Activated T-cell treated with anti-CD3 and anti-CD28 coated beads, Interleukin-2, amount 50 U/mL, for 4 hours (primary cell): Measurements from ENCODE around the gene LRRFIP1. TPM values are rescaled to one million over a fixed set of nuclear protein-coding genes. Genes with fewer than 3 reads are reported as not detected.
"Not testable (repeated sequence)": the region's sequence is repeated elsewhere in the genome, so short reads cannot be mapped to it uniquely, and the experiment has no call there.

Source experiments
- ATAC-seq, 2 donors: fragments of 200-7000 bp; cut with Tn5 transposase; one replicate each; pipeline ENCODE4 v1.10.0; 2021
- DNase-seq: peaks from one replicate; pipeline ENCODE4 v3.0.0-alpha.2; 2020
- H3K27me3 Mint-ChIP-seq: one replicate; pipeline ENCODE4 v1.8.0; 2021; ENCODE audit warnings: low read depth, mixed read lengths
- H3K36me3 Mint-ChIP-seq: one replicate; pipeline ENCODE4 v1.8.0; 2022; ENCODE audit warnings: mixed read lengths; ENCODE audit not compliant: insufficient read depth
- H3K4me1 Mint-ChIP-seq: one replicate; pipeline ENCODE4 v1.8.0; 2021; ENCODE audit warnings: low read depth, mixed read lengths
- H3K4me3 Mint-ChIP-seq: one replicate; pipeline ENCODE4 v1.8.0; 2021; ENCODE audit warnings: mild to moderate bottlenecking, moderate library complexity, mixed read lengths
- H3K9me3 Mint-ChIP-seq: one replicate; pipeline ENCODE4 v1.8.0; 2021; ENCODE audit warnings: mixed read lengths
- total RNA-seq, 3 donors: library from RNA; stranded (reverse); gene quantifications; one replicate each; pipeline ENCODE4 v1.2.1, GENCODE V29; 2021

Gene LRRFIP1
- total RNA-seq, 3 donors from 2014 or later = 160 to 203 (median 169) TPM

GRCh38 chr2:237774811-237775553 is 147.6 kb downstream of the LRRFIP1 start:
- Mint-ChIP-seq H3K4me1 (no peaks in the 10 kb centered on the region), H3K27me3 (no peaks in the 10 kb centered on the region), H3K4me3 (no peak overlapping the region), H3K9me3 (no peaks in the 10 kb centered on the region), H3K36me3 (peaks cover 62% of the 10 kb centered on the region)
- peak; percentile 20 for DNase-seq
- peak; percentile 78 to 85 for ATAC-seq

- no peaks in the 10 kb centered on the region for H3K27me3 Mint-ChIP-seq
- peaks cover 66% of the 10 kb centered on the region for H3K36me3 Mint-ChIP-seq
- no peaks in the 10 kb centered on the region for H3K4me1 Mint-ChIP-seq
- ATAC-seq = no peak
- DNase-seq = no peak
- no peak overlapping the region for H3K4me3 Mint-ChIP-seq
- peaks cover 4% of the 10 kb centered on the region for H3K9me3 Mint-ChIP-seq
These were observed 152.1 kb downstream of the LRRFIP1 start for GRCh38 chr2:237779521-237779920.

- ATAC-seq (no peak), DNase-seq (no peak)
- H3K4me1 Mint-ChIP-seq = no peaks in the 10 kb centered on the region
- no peaks in the 10 kb centered on the region for H3K27me3 Mint-ChIP-seq
- no peak overlapping the region for H3K4me3 Mint-ChIP-seq
- peaks cover 61% of the 10 kb centered on the region for H3K36me3 Mint-ChIP-seq
- H3K9me3 Mint-ChIP-seq = peaks cover 4% of the 10 kb centered on the region
These were observed 154.8 kb downstream of the LRRFIP1 start for GRCh38 chr2:237782181-237782580.

- not testable (repeated sequence) for H3K4me1 Mint-ChIP-seq, H3K4me3 Mint-ChIP-seq, H3K27me3 Mint-ChIP-seq, ATAC-seq, DNase-seq, H3K9me3 Mint-ChIP-seq
- peaks cover 49% of the 10 kb centered on the region for H3K36me3 Mint-ChIP-seq
These were observed 156.3 kb downstream of the LRRFIP1 start for GRCh38 chr2:237783678-237784077.

GRCh38 chr2:237786936-237787335 is 159.5 kb downstream of the LRRFIP1 start:
- no peak for DNase-seq
- no peak for ATAC-seq
- H3K4me1 Mint-ChIP-seq = peaks cover 2% of the 10 kb centered on the region
- H3K36me3 Mint-ChIP-seq = peaks cover 27% of the 10 kb centered on the region
- peaks cover 3% of the 10 kb centered on the region for H3K9me3 Mint-ChIP-seq
- no peaks in the 10 kb centered on the region for H3K27me3 Mint-ChIP-seq
- no peak overlapping the region for H3K4me3 Mint-ChIP-seq

GRCh38 chr2:237790353-237790752 is 163.0 kb downstream of the LRRFIP1 start:
- ATAC-seq = peak; percentile 53 to 62
- Mint-ChIP-seq H3K27me3 (no peaks in the 10 kb centered on the region), H3K4me1 (peaks cover 2% of the 10 kb centered on the region)

GRCh38 chr2:237791977-237792727 is 164.8 kb downstream of the LRRFIP1 start:
- Mint-ChIP-seq H3K9me3 (no peaks in the 10 kb centered on the region), H3K4me1 (peaks cover 2% of the 10 kb centered on the region), H3K27me3 (no peaks in the 10 kb centered on the region), H3K4me3 (no peak overlapping the region), H3K36me3 (peaks cover 5% of the 10 kb centered on the region)
- DNase-seq (no peak), ATAC-seq (no peak)

More at GRCh38 chr2:237790353-237790752, 163.0 kb downstream of the LRRFIP1 start:
- Mint-ChIP-seq H3K9me3 (no peaks in the 10 kb centered on the region), H3K4me3 (no peak overlapping the region), H3K36me3 (peaks cover 14% of the 10 kb centered on the region)
- DNase-seq = no peak

- Mint-ChIP-seq H3K27me3 (no peaks in the 10 kb centered on the region), H3K4me1 (no peaks in the 10 kb centered on the region), H3K9me3 (peaks cover 3% of the 10 kb centered on the region), H3K4me3 (no peak overlapping the region), H3K36me3 (peaks cover 4% of the 10 kb centered on the region)
- DNase-seq = no peak
- no peak for ATAC-seq
These were observed 169.9 kb downstream of the LRRFIP1 start for GRCh38 chr2:237797253-237797652.

GRCh38 chr2:237798236-237799059 is 171.1 kb downstream of the LRRFIP1 start, which contains the start of gene RBM44:
Gene RBM44, plus strand, starts transcription at chr2:237798779. Its CDS starts 14,831 bp downstream, at chr2:237813610.
- ATAC-seq = no peak
- Mint-ChIP-seq H3K27me3 (no peaks in the 10 kb centered on the region), H3K36me3 (peaks cover 4% of the 10 kb centered on the region), H3K4me3 (no peak within 1 kb of the TSS), H3K4me1 (no peaks in the 10 kb centered on the region), H3K9me3 (peaks cover 3% of the 10 kb centered on the region)
- no peak for DNase-seq

- Mint-ChIP-seq H3K36me3 (peaks cover 4% of the 10 kb centered on the region), H3K9me3 (peaks cover 3% of the 10 kb centered on the region), H3K4me1 (no peaks in the 10 kb centered on the region), H3K4me3 (no peak overlapping the region), H3K27me3 (no peaks in the 10 kb centered on the region)
- DNase-seq = no peak
- no peak for ATAC-seq
These were observed 171.7 kb downstream of the LRRFIP1 start for GRCh38 chr2:237799060-237799428.

- H3K36me3 Mint-ChIP-seq = peaks cover 4% of the 10 kb centered on the region
- H3K4me1 Mint-ChIP-seq = no peaks in the 10 kb centered on the region
- no peak overlapping the region for H3K4me3 Mint-ChIP-seq
- H3K27me3 Mint-ChIP-seq = no peaks in the 10 kb centered on the region
- DNase-seq = no peak
- H3K9me3 Mint-ChIP-seq = peaks cover 3% of the 10 kb centered on the region
- no peak for ATAC-seq
These were observed 174.1 kb downstream of the LRRFIP1 start for GRCh38 chr2:237801466-237801865.

- no peak for DNase-seq
- peaks cover 5% of the 10 kb centered on the region for H3K9me3 Mint-ChIP-seq
- no peaks in the 10 kb centered on the region for H3K4me1 Mint-ChIP-seq
- ATAC-seq = no peak
- H3K4me3 Mint-ChIP-seq = no peak overlapping the region
- H3K27me3 Mint-ChIP-seq = no peaks in the 10 kb centered on the region
- H3K36me3 Mint-ChIP-seq = no peaks in the 10 kb centered on the region
These were observed 178.9 kb downstream of the LRRFIP1 start for GRCh38 chr2:237806334-237806733.

GRCh38 chr2:237815637-237816036 is 188.2 kb downstream of the LRRFIP1 start:
- H3K9me3 Mint-ChIP-seq = no peaks in the 10 kb centered on the region
- peaks cover 9% of the 10 kb centered on the region for H3K4me1 Mint-ChIP-seq
- no peaks in the 10 kb centered on the region for H3K27me3 Mint-ChIP-seq
- DNase-seq = no peak
- ATAC-seq = peak; percentile 80
- no peaks in the 10 kb centered on the region for H3K36me3 Mint-ChIP-seq
- H3K4me3 Mint-ChIP-seq = no peak overlapping the region

- peaks cover 9% of the 10 kb centered on the region for H3K4me1 Mint-ChIP-seq
- ATAC-seq = no peak
- no peaks in the 10 kb centered on the region for H3K9me3 Mint-ChIP-seq
- no peak for DNase-seq
- H3K36me3 Mint-ChIP-seq = no peaks in the 10 kb centered on the region
- H3K4me3 Mint-ChIP-seq = no peak overlapping the region
- H3K27me3 Mint-ChIP-seq = no peaks in the 10 kb centered on the region
These were observed 189.1 kb downstream of the LRRFIP1 start for GRCh38 chr2:237816531-237816930.
